GOT3 (cell line): ENCODE results near the gene SMIM43.
"Not testable (repeated sequence)": the region's sequence is repeated elsewhere in the genome, so short reads cannot be mapped to it uniquely, and the experiment has no call there.

Experiments
- DNase-seq: peaks from one replicate; lab custom pipeline; 2025; ENCODE audit warnings: mixed read lengths; lab: John Stamatoyannopoulos, UW

SMIM43 gene

DNA sequence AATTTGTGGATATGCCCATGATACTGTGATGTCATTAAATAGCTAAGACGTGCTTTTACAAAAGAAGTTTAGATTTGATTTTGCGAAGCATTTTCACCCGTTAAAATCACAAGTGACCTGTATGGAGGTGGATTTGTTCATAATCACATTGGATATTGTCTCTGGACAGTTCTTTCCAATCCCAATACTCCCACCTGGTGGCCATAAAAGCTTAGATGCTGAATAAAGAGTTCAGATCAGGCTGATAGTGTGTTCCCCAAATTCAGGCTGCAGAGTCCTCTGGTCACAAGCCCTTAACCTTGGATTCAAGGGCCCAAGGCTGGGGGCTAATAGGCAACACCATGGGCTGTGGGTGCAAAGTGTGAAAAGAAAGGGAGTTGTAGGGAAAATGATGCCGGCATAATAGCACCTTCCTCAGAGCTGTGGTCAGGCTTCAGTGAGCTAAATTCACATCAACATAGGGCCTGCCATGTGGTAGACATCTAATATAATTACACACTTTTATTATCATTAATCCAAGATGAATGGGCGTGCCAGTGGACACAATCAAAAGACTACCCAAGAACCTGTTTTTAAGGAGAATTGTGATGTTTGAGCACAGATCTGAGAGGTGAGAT lies 28.1 kb downstream of the SMIM43 start:
- peak; percentile 7 for DNase-seq

- no peak for DNase-seq
Observed at GRCh38 chr4:121734571-121734970, 30.4 kb downstream of the SMIM43 start.

GRCh38 chr4:121733942-121734341 lies 31.0 kb downstream of the SMIM43 start:
- no peak for DNase-seq

- DNase-seq, result not testable (repeated sequence)
Observed at GRCh38 chr4:121729753-121730152, 35.2 kb downstream of the SMIM43 start.

GRCh38 chr4:121728798-121729226 lies 36.2 kb downstream of the SMIM43 start:
- no peak for DNase-seq

GRCh38 chr4:121728066-121728465 lies 36.9 kb downstream of the SMIM43 start:
- peak; percentile 6 for DNase-seq

- no peak for DNase-seq
Observed at GRCh38 chr4:121726642-121727268, 38.2 kb downstream of the SMIM43 start.

DNA sequence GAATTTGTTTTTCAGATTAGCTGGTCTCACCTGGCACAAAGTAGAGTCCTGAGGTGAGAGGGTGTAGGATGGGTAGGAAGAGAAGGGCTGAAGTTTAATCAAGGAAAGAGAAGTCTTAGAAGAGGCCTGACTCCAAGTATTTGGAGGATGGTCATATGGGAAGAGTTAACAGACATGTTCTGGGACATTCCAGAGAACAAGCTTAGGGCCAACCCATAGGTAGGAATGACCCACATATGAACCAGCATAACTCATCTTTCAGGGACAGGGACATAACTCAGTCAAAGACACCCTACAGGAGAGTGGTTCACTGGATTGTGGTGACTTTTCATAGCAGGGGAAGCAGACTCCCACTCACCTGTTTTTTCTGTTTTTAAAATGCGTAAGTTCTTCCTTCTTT lies 40.3 kb downstream of the SMIM43 start:
- no peak for DNase-seq

DNA sequence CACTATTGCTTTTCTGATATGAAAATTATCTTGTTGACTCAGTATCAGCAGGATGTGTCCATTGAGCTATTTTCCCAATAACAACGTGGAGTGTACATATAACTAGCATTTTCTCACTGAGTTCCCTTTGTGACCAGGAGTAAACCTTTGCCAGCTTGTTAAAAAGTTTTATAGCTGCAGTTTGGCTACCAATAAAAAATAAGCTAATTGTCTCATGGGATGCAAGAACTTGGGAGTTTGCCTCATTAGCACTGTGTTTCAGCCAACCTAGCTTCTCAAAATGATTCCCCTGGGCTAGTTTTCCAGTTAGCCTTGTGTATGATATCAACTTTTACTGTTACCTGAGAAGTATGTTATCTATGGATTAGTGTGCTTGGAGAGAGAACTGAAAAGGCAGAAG lies 43.3 kb downstream of the SMIM43 start:
- no peak for DNase-seq

DNA sequence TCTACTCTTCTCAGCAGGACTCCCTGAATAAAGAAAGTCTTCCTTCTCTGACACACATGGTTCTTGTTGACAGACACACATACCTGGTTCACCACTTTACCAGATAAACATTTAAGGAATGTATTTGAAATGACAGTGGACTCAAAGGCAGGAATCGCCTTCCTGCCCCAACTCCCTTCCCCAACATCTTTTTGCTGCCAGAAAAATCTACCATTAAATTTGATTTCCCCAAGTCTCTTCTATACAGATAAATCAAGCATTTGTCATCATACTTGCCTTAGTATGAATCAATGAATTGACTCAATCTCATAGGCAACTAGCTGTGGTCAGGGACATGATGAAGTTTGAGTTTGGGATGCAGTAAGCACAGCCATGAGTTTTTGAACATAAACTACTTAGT lies 44.9 kb downstream of the SMIM43 start:
- no peak for DNase-seq

DNA sequence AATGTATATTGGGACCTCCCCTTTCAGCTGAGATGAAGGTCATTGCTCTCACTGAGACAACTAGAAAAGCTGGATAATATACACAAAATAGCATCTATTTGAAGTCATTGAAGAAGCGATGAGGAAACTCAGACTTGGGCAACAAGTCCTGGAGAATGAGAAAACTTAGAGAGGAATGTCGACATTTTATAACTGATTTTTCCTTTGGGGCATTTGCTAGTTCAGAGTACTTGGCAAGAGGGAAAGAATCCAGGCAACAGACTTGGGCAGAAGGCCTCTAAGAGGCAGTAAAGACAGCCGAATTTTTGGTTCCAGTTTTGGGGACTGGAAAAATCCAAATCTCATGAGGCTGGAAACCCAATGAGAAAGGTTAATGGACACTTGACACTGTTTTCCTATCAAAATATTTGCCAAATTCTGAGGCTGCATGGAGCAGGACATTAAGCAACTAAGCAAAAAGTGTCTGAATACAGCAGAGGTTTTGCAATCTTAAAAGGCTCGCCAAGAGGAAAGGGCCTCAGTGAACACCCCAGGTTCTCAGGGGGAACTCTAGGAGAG lies 47.2 kb downstream of the SMIM43 start:
- no peak for DNase-seq

DNA sequence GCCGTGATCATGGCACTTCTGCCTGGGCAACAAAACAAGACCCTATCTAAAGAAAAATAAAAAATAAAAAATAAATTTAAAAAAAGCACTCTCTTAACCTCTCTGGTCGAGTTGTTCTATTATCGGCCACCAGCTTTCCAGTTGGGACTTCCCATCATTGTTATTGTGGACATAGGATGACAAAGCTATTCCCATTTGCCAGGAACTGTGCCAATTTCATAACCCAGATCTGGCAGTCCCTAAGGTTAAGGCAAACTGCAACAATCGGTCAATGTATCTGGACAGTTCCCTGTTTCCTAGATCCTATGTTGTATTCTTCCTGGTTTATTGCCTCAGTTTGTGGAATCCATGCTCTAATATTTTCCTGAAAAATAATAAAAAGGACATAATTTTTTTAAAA lies 50.4 kb downstream of the SMIM43 start:
- no peak for DNase-seq

DNA sequence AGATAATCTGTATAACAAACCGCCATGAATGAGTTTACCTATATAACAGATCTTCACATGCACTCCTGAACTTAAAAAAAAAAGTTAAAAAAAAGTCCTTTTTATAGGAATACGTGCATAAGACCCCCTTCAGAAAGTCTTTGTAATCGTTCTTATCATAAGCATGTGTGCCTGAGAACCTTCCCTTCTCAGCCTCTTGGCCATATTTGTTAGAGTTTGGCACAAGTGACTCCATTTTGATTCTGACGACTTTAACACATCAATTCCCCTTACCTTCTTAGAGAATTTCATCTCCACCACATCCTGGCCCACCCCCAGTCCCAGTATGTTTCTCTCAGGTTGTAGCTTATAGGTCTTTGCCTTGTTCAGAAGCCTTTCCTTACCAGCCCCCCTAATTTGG lies 52.2 kb downstream of the SMIM43 start:
- no peak for DNase-seq

DNA sequence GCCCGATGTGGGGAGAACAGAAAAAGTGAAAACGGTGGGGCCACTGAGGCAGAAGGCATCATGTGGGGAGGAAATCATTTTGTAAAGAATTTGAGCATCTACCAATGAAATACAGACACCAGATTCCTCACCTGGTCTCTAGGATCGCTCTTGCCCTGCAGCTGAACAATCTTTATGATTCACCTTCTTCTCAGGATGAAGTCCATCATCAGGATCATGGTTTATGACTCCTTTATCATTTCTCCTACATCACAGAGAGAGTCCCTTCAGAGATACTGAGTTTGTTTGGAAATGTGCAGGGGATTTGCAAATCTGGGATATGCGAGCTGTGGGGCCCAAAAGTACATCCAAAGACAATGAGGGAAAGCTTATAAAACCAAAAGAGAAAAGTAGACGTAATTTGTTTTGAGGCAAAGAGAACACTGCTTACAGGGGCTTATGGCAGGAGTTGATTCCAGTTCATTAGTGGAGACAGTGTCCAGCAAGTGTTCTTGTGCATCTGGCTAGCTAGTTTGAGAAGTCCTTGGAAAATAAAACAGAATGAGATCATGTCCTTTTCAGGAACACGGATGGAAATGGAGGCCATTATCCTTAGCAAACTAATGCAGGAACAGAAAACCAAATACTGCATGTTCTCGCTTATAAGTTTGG lies 52.8 kb downstream of the SMIM43 start:
- no peak for DNase-seq

- DNase-seq, result peak; percentile 53
Observed at GRCh38 chr4:121711263-121712000, 53.5 kb downstream of the SMIM43 start.

GRCh38 chr4:121709766-121710405 lies 55.1 kb downstream of the SMIM43 start:
- no peak for DNase-seq
